ENCODE data around the gene MACF1. TPM values are rescaled to one million over a fixed set of nuclear protein-coding genes. Genes with fewer than 3 reads are reported as not detected.
A peak's percentile ranks its signal among the peaks of the same experiment; 100 is the strongest.

MACF1 gene
- total and polyA plus RNA-seq, 2 experiments from 2014 or later: 80.4 to 261 TPM

DNA sequence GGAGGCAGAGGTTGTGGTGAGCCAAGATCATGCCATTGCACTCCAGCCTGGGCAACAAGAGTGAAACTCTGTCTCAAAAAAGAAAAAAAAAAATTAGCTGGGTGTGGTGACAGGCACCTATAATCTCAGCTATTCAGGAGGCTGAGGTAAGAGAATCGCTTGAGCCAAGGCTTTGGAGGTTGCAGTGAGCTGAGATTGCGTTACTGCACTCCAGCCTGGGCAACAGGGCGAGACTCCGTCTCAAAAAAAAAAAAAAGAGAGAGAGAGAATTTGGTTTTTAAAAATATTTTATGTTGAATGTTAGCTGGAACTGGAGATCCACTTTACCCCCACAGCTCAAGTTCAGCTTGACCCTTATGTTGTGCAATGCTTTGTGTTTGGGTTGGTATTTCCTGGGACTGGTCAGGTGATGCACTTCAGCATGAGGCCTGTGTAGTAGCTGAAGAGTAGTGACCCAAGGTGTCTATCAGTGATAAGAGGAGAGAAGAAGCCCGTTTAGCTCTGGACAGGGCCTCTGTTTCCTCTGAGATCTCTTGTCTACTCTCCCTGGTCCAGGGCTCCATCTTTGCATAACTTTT is 36.8 kb upstream of the MACF1 start:
- no peaks in the 10 kb centered on the region for H3K27me3 ChIP-seq
- no peaks in the 10 kb centered on the region for H3K9me3 ChIP-seq (ENCODE audit: low read depth)
- peak in 1 of 2 donors; percentile 67 for DNase-seq (ENCODE audit: low read depth in 1 of 2, low spot score in 1 of 2)
- TF ChIP-seq, protein P1, sequence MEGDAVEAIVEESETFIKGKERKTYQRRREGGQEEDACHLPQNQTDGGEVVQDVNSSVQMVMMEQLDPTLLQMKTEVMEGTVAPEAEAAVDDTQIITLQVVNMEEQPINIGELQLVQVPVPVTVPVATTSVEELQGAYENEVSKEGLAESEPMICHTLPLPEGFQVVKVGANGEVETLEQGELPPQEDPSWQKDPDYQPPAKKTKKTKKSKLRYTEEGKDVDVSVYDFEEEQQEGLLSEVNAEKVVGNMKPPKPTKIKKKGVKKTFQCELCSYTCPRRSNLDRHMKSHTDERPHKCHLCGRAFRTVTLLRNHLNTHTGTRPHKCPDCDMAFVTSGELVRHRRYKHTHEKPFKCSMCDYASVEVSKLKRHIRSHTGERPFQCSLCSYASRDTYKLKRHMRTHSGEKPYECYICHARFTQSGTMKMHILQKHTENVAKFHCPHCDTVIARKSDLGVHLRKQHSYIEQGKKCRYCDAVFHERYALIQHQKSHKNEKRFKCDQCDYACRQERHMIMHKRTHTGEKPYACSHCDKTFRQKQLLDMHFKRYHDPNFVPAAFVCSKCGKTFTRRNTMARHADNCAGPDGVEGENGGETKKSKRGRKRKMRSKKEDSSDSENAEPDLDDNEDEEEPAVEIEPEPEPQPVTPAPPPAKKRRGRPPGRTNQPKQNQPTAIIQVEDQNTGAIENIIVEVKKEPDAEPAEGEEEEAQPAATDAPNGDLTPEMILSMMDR (IDR thresholded peaks at IDR 0.05; ENCODE audit: low read depth, low read length): no peak
- H3K4me3 ChIP-seq: no peak overlapping the region
- no peaks in the 10 kb centered on the region for H3K36me3 ChIP-seq
- H3K4me1 ChIP-seq (ENCODE audit: low read depth): peaks cover 69% of the 10 kb centered on the region
- peak overlapping the region; percentile 84 for H3K27ac ChIP-seq

DNA sequence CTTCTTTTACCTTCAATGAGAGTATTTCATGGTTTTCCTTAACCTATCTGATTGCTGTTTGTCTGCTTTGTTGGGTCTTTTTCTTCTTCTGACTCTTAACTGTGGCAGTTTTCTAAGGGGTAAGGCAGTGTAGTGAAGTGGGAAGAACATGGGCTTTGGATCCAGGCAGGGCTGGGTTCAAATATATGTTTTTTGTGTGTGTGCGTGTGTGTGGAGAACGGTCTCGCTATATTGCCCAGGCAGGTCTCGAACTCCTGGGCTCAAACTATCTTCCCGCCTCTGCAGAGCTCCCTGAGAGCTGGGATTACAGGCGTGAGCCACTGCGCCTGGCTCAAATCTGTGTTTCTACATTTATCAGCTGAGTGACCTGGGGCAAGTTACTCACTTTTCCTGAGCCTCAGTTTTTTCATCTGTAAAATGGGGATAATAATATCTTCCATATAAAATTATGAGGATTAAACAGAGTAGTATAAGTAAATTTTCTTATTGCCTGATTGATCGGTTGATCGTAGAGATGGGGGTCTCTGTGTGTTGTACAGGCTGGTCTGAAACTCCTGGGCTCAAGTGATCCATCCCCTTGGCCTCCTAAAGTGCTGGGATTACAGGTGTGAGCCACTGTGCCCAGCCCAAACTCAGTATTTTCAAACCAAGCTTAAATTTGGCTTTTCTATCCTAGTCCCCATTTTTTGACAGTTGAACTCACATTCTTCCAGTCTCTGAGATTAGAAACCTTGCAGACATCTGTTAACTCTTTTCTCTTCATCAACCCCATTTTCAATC is 36.0 kb upstream of the MACF1 start:
- Histone ChIP-seq H3K4me3 (no peak overlapping the region), H3K27ac (peak overlapping the region; percentile 84), H3K36me3 (no peaks in the 10 kb centered on the region), H3K4me1 (ENCODE audit: low read depth) (peaks cover 70% of the 10 kb centered on the region), H3K27me3 (no peaks in the 10 kb centered on the region), H3K9me3 (ENCODE audit: low read depth) (no peaks in the 10 kb centered on the region)
- TF ChIP-seq, protein P1 (IDR thresholded peaks at IDR 0.05; ENCODE audit: low read depth, low read length): no peak
- no peak for DNase-seq (ENCODE audit: low read depth in 1 of 2, low spot score in 1 of 2)

DNA sequence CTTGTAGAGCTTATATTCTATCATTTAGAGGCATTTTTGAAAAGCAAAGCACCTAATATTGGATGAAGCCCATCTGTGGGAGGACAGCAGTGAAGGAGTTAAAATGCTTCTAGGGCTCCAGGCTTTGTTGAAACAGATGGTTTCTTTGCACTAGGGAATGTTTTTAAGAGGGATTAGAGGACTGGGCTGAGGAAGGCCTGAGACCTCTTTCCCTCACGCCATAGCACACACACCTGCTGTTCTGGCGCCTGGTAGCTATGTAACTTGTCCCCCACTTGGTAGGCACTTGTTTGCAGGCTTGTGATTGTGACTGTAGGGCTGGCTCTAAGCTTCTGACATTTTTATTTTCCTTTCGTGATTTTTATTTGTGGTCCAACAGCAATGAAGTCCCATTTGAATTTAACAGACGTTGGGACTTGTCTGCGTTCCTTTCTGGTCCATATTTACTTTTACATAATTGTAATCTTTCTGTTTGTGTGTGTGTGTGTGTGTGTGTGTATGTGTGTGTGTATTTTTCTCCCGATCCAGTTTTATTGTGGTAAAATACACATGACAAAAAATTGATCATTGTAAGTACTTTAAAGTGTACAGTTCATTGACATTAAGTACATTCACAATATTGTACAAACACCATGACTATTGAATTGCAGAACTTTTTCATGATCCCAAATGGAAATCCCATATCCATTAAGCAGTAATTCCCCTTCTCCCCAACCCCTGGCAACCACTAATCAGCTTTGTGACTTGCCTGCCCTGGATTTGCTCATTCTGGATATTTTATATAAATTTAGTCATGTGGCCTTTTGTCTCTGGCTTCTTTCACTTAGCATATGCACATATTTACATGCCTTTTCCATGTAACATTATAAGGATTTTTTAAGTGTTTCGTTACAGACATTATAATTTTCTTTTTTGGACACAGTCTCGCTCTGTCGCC is 33.5 kb upstream of the MACF1 start:
- Histone ChIP-seq H3K27ac (peak overlapping the region; percentile 89), H3K4me1 (ENCODE audit: low read depth) (peaks cover 60% of the 10 kb centered on the region), H3K9me3 (ENCODE audit: low read depth) (no peaks in the 10 kb centered on the region), H3K27me3 (no peaks in the 10 kb centered on the region), H3K36me3 (no peaks in the 10 kb centered on the region), H3K4me3 (no peak overlapping the region)
- DNase-seq (ENCODE audit: low read depth in 1 of 2, low spot score in 1 of 2): peak in 1 of 2 donors; percentile 73
- TF ChIP-seq, protein P1 (IDR thresholded peaks at IDR 0.05; ENCODE audit: low read depth, low read length): no peak

DNA sequence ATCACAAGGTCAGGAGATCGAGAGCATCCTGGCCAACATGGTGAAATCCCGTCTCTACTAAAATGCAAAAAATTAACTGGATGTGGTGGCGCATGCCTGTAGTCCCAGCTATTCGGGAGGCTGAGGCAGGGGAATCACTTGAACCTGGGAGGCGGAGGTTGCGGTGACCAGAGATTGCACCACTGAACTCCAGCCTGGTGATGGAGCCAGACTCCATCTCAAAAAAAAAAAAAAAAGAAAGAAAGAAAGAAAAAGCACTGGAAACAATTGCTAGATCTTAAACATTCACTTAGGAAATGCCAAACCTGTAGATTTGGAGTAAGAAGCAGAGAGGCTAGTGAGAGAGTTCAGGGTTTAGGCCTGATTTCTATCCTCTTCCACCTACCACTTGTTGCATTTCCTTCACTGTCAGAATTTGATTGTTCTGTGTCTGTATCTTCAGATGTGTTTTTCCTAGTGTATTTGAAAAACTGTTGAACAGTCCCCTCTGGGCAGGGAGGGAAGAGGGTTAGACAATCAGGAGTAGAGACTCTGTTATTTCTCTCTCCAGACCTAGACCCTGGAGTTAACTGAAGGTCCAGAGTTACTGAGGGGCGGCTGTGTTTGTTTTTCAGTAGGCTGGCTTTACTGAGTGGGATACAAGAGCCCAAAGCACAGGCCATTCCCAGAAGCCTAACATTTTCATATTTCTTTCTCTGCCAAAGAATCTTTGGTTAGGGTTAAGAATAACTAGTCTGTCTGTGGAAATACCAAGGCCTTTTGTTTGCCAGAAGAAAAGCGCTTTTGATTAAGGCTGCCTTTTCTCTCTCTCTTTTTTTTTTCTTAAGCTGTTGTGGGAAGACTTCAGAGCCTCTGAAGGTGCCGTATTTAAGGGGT is 31.1 kb upstream of the MACF1 start:
- TF ChIP-seq, protein P1 (IDR thresholded peaks at IDR 0.05; ENCODE audit: low read depth, low read length): no peak
- H3K9me3 ChIP-seq (ENCODE audit: low read depth): no peaks in the 10 kb centered on the region
- H3K27ac ChIP-seq: peak overlapping the region; percentile 81
- H3K4me3 ChIP-seq: no peak overlapping the region
- H3K4me1 ChIP-seq (ENCODE audit: low read depth): peaks cover 64% of the 10 kb centered on the region
- peak in 1 of 2 donors; percentile 53 for DNase-seq (ENCODE audit: low read depth in 1 of 2, low spot score in 1 of 2)
- no peaks in the 10 kb centered on the region for H3K36me3 ChIP-seq
- no peaks in the 10 kb centered on the region for H3K27me3 ChIP-seq

DNA sequence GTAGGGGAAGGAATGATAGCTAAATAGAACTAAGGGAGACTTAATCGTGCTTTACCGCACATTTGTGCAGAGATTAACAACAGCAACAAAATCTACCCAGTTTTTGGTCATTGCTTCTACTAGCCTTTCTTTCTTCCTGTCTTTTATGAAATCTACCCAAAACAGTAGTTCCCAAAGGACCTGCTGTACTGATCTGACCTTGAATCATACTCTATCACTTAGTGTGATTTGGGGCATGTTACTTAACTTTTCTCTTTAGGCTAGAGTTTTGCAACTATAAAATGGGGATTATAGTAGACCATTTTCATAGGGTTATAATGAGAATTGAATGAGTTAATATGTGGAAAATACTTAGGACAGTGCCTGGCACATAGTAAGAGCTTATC is 30.5 kb upstream of the MACF1 start:
- no peaks in the 10 kb centered on the region for H3K36me3 ChIP-seq
- no peak overlapping the region for H3K4me3 ChIP-seq
- TF ChIP-seq, protein P1 (IDR thresholded peaks at IDR 0.05; ENCODE audit: low read depth, low read length): no peak
- H3K4me1 ChIP-seq (ENCODE audit: low read depth): peaks cover 65% of the 10 kb centered on the region
- DNase-seq (ENCODE audit: low read depth in 1 of 2, low spot score in 1 of 2): no peak
- H3K27ac ChIP-seq: peak overlapping the region; percentile 81
- no peaks in the 10 kb centered on the region for H3K27me3 ChIP-seq
- no peaks in the 10 kb centered on the region for H3K9me3 ChIP-seq (ENCODE audit: low read depth)

All from cardiac muscle cell (in vitro differentiated cells and primary cell).